MG63 (cell line): ENCODE results near the gene RNF146. TPM values are rescaled to one million over a fixed set of nuclear protein-coding genes. Genes with fewer than 3 reads are reported as not detected.

ENCODE experiments used
- DNase-seq: peaks from one replicate; pipeline ENCODE4 v3.0.0-alpha.2; 2020
- H3K27me3 ChIP-seq: fragments of 250-450 bp; sonication (Bioruptor Pico); 2 replicates; pipeline ENCODE4 v1.5.1; 2020; ENCODE audit warnings: mild to moderate bottlenecking, moderate library complexity
- H3K36me3 ChIP-seq: fragments of 250-450 bp; sonication (Bioruptor Pico); 2 replicates; pipeline ENCODE4 v1.5.1; 2020; ENCODE audit warnings: mild to moderate bottlenecking, moderate library complexity
- H3K4me3 ChIP-seq: fragments of 250-450 bp; sonication (Bioruptor Pico); 2 replicates; pipeline ENCODE4 v1.5.1; 2020; ENCODE audit warnings: mild to moderate bottlenecking, moderate library complexity
- H3K9me3 ChIP-seq: fragments of 250-450 bp; sonication (Bioruptor Pico); 2 replicates; pipeline ENCODE4 v1.5.1; 2020; ENCODE audit warnings: mild to moderate bottlenecking, moderate library complexity
- total RNA-seq: library from RNA; depleted of rRNA; stranded (reverse); fragments of >200 nt; shearing (Covaris generic); gene quantifications from 2 replicates; pipeline ENCODE4 v1.2.3, GENCODE V29; 2014; ENCODE audit warnings: low replicate concordance

RNF146 gene
- total RNA-seq, 1 experiment from 2014 or later, result 18.1 TPM

GRCh38 chr6:127276331-127276730, 9.7 kb downstream of the RNF146 start:
- peaks cover 2% of the 10 kb centered on the region for H3K36me3 ChIP-seq
- no peaks in the 10 kb centered on the region for H3K9me3 ChIP-seq
- no peaks in the 10 kb centered on the region for H3K27me3 ChIP-seq
- no peak overlapping the region for H3K4me3 ChIP-seq
- no peak for DNase-seq

GRCh38 chr6:127277878-127278843, 11.5 kb downstream of the RNF146 start:
- no peaks in the 10 kb centered on the region for H3K9me3 ChIP-seq
- H3K36me3 ChIP-seq, result peaks cover 7% of the 10 kb centered on the region
- H3K27me3 ChIP-seq, result no peaks in the 10 kb centered on the region
- no peak for DNase-seq
- H3K4me3 ChIP-seq, result no peak overlapping the region

GRCh38 chr6:127279815-127280214, 13.2 kb downstream of the RNF146 start:
- no peak for DNase-seq
- H3K36me3 ChIP-seq, result peaks cover 15% of the 10 kb centered on the region
- no peaks in the 10 kb centered on the region for H3K27me3 ChIP-seq
- no peaks in the 10 kb centered on the region for H3K9me3 ChIP-seq
- no peak overlapping the region for H3K4me3 ChIP-seq

GRCh38 chr6:127282184-127282583, 15.5 kb downstream of the RNF146 start:
- H3K4me3 ChIP-seq, result no peak overlapping the region
- DNase-seq, result no peak
- H3K9me3 ChIP-seq, result no peaks in the 10 kb centered on the region
- peaks cover 29% of the 10 kb centered on the region for H3K36me3 ChIP-seq
- no peaks in the 10 kb centered on the region for H3K27me3 ChIP-seq

- no peak overlapping the region for H3K4me3 ChIP-seq
- H3K9me3 ChIP-seq, result no peaks in the 10 kb centered on the region
- H3K36me3 ChIP-seq, result peaks cover 55% of the 10 kb centered on the region
- no peaks in the 10 kb centered on the region for H3K27me3 ChIP-seq
- DNase-seq, result no peak
These were observed 22.0 kb downstream of the RNF146 start for GRCh38 chr6:127288705-127289104.

- no peaks in the 10 kb centered on the region for H3K9me3 ChIP-seq
These were observed 23.3 kb downstream of the RNF146 start for GRCh38 chr6:127289934-127290333.

DNA sequence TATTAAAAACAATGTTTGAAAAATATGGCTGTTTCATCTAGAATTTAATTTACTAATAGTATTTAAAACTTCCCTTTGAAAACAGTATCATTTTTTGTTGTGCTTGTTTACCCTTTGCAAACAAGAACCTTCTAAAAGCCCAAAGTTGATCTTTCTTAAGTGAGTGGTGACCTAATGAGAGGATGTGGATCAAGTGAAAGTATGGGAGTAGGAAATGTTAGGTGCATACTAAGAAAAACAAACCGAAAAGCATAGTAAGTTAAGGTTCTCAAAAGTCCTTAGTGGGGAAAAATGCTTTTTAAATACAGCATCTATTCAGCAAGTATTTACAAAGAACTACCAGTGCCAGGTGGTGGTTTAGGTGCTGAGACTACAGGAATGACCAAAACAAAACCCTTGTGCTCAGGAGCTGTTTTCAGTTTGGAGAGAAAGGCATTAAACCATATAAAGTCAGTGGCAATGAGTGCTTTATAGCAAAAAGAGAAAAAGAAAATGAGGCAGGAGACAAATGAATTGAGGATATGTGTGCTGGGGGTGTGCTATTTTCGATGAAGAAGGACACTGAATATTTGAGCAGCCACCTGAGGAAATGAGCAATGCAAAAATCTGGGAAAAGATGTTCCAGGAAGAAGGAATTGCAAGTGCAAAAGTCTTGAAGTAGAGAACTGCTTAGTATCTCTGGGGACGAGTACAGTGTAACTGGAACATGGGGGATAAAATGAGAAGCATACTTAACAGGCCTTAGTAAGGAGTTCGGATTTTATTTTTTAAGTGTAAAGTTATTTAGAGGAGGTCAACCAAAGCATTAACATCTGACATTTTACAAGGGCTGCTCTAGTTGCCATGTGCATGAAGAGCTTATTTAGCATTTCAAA, 24.0 kb downstream of the RNF146 start:
- Histone ChIP-seq H3K9me3 (no peaks in the 10 kb centered on the region), H3K27me3 (no peaks in the 10 kb centered on the region), H3K4me3 (no peak overlapping the region), H3K36me3 (peaks cover 61% of the 10 kb centered on the region)
- no peak for DNase-seq

More at GRCh38 chr6:127289934-127290333, 23.3 kb downstream of the RNF146 start:
- Histone ChIP-seq H3K4me3 (no peak overlapping the region), H3K27me3 (no peaks in the 10 kb centered on the region), H3K36me3 (peaks cover 55% of the 10 kb centered on the region)
- no peak for DNase-seq

DNA sequence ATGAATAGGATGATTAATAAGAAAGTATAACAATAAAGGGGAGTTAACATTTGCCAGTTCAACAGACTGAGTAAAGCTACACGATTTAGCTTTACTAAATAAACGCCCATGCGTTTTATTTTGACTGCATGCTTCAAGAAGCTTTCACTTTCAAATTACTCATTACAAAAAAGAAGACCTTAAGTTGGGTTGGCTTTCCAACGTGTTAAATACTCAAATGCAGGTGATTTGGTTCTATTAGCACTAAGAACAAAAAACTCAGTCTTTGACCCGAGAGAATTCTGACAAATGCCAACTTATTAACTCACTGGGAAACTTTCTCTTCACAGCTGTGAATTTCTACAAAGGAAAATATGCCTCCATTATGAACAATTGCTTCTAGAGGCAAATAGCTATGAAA, 24.8 kb downstream of the RNF146 start:
- DNase-seq, result no peak
- Histone ChIP-seq H3K27me3 (no peaks in the 10 kb centered on the region), H3K36me3 (peaks cover 55% of the 10 kb centered on the region), H3K9me3 (no peaks in the 10 kb centered on the region), H3K4me3 (no peak overlapping the region)

- no peaks in the 10 kb centered on the region for H3K9me3 ChIP-seq
- H3K27me3 ChIP-seq, result no peaks in the 10 kb centered on the region
These were observed 30.9 kb downstream of the RNF146 start for GRCh38 chr6:127297502-127298070.

DNA sequence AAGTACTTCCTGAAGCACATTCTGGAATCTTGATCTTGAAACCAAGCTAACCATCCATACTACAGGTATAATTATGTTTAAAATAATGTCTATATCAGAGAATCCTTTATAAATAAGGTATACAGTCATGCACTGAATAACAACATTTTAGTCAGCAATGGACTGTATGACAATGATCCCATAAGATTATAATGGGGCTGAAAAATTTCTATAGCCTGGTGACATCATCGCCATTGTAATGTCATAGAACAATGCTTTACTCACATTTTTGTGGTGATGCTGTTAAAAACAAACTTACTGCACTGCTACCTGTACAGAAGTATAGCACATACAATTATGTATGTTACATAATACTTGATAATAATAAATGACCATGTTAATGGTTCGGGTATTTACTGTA, 31.8 kb downstream of the RNF146 start:
- Histone ChIP-seq H3K36me3 (peaks cover 25% of the 10 kb centered on the region), H3K4me3 (no peak overlapping the region), H3K27me3 (no peaks in the 10 kb centered on the region), H3K9me3 (no peaks in the 10 kb centered on the region)
- DNase-seq, result no peak

More at GRCh38 chr6:127297502-127298070, 30.9 kb downstream of the RNF146 start:
- DNase-seq, result no peak
- Histone ChIP-seq H3K4me3 (no peak overlapping the region), H3K36me3 (peaks cover 31% of the 10 kb centered on the region)

- Histone ChIP-seq H3K9me3 (no peaks in the 10 kb centered on the region), H3K36me3 (peaks cover 22% of the 10 kb centered on the region), H3K27me3 (no peaks in the 10 kb centered on the region), H3K4me3 (no peak overlapping the region)
- no peak for DNase-seq
These were observed 33.0 kb downstream of the RNF146 start for GRCh38 chr6:127299522-127300240.

DNA sequence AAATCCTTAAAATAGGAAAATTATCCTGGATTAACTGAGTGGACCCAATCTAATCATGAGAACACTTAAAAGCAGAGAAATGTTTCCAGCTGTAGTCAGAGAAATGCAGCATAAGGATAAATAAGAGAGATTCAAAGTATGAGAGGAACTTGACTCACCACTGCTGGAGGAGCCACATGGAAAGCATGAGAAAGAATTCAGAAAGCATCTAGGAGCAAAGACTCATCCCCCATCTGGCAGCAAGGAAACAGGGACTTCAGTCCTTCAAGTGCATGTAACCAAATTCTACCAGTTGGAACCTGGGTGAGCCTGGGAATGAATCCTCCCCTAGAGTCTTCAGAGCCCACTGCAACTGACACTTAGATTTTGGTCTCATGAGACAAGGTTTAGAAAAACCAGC, 33.7 kb downstream of the RNF146 start:
- Histone ChIP-seq H3K27me3 (no peaks in the 10 kb centered on the region), H3K9me3 (no peaks in the 10 kb centered on the region), H3K4me3 (no peak overlapping the region), H3K36me3 (peaks cover 21% of the 10 kb centered on the region)
- peak; percentile 62 for DNase-seq

GRCh38 chr6:127301199-127301700, 34.6 kb downstream of the RNF146 start:
- no peak for DNase-seq

GRCh38 chr6:127302728-127303660, 36.3 kb downstream of the RNF146 start:
- peak; percentile 6 for DNase-seq
- H3K9me3 ChIP-seq, result peaks cover 6% of the 10 kb centered on the region
- H3K4me3 ChIP-seq, result no peak overlapping the region
- no peaks in the 10 kb centered on the region for H3K27me3 ChIP-seq
- H3K36me3 ChIP-seq, result peaks cover 29% of the 10 kb centered on the region

More at GRCh38 chr6:127301199-127301700, 34.6 kb downstream of the RNF146 start:
- Histone ChIP-seq H3K36me3 (peaks cover 22% of the 10 kb centered on the region), H3K9me3 (peaks cover 1% of the 10 kb centered on the region; the same call in 1 of the 2 replicates), H3K27me3 (no peaks in the 10 kb centered on the region), H3K4me3 (no peak overlapping the region)

- peaks cover 11% of the 10 kb centered on the region for H3K9me3 ChIP-seq
- H3K27me3 ChIP-seq, result no peaks in the 10 kb centered on the region
- DNase-seq, result no peak
- peaks cover 36% of the 10 kb centered on the region for H3K36me3 ChIP-seq
- no peak overlapping the region for H3K4me3 ChIP-seq
These were observed 37.3 kb downstream of the RNF146 start for GRCh38 chr6:127303917-127304316.
